Right cardiac atrium (tissue), 5 donors: ENCODE results near the gene THRB. TPM values are rescaled to one million over a fixed set of nuclear protein-coding genes. Genes with fewer than 3 reads are reported as not detected.

Experiments
- ATAC-seq, 2 donors: fragments of 200-7000 bp; cut with Tn5 transposase; one replicate each; pipeline versions ENCODE4 v1.8.0 to v1.9.1; 2020; ENCODE audit warnings: moderate library complexity in 2 of 2, mild to moderate bottlenecking in 1 of 2
- DNase-seq, 3 donors: peaks; one replicate each; pipeline ENCODE4 v3.0.0-alpha.2; 2020
- H3K27ac ChIP-seq: one replicate; pipeline ENCODE4 v1.5.1; 2013; ENCODE audit warnings: mild to moderate bottlenecking, low read length, control low read depth, moderate library complexity
- H3K27me3 ChIP-seq: one replicate; pipeline ENCODE4 v1.6.1; 2013; ENCODE audit not compliant: control insufficient read depth, insufficient read depth
- H3K4me1 ChIP-seq: one replicate; pipeline ENCODE4 v1.6.1; 2013; ENCODE audit warnings: low read length; ENCODE audit not compliant: control insufficient read depth, insufficient read depth
- H3K4me3 ChIP-seq: one replicate; pipeline ENCODE4 v1.5.1; 2013; ENCODE audit warnings: low read length, control low read depth
- H3K9me3 ChIP-seq: one replicate; pipeline ENCODE4 v1.6.1; 2013; ENCODE audit warnings: low read length; ENCODE audit not compliant: control insufficient read depth
- WGBS: extraction: QIAGEN DNeasy Blood & Tissue Kit; methylation state at CpG from one replicate; pipeline ENCODE4 v1.1.7; 2013; 5-methylcytosine and 5-hydroxymethylcytosine counted together
- intact Hi-C, 4 donors: fragments of 100-400 bp; cut with DNase I; formaldehyde crosslinking; loops; one replicate each; pipeline versions ENCODE4 v1.11.0 to v1.14.0; 2022 to 2023
- polyA plus RNA-seq: library from polyadenylated mRNA; stranded (reverse); fragments of 200-250 nt; gene quantifications from one replicate; pipeline ENCODE4 v1.2.3, GENCODE V29; 2013
- total RNA-seq, 4 donors: library from RNA; stranded (reverse); fragmentation: NEBNext Ultra II Directional; extraction: Animal tissue kit (Norgen Biotek cat#: 25700); gene quantifications; one replicate each; pipeline ENCODE4 v1.2.1, GENCODE V29; 2021
- donor health status: healthy with polysubstance abuse.
- donor health status: DM: no; HTN: yes; CAD: no.
- donor health status: DM: no; HTN: no; CAD: no.
- donor health status: DM: no; HTN: yes; CAD: no; lungs with severe emphysema.
- donor health status: DM: yes; HTN: yes; CAD: no.

Gene THRB
- total and polyA plus RNA-seq, 5 donors, result 5.3 to 25.0 (median 18.5) TPM

- intact Hi-C loops, result no loop called here
- Histone ChIP-seq H3K4me1 (no peaks in the 10 kb centered on the region), H3K9me3 (no peaks in the 10 kb centered on the region), H3K27me3 (no peaks in the 10 kb centered on the region), H3K27ac (no peak overlapping the region), H3K4me3 (no peak overlapping the region)
- DNase-seq (no peak), ATAC-seq (peak in 1 of 2 donors; percentile 52)
- WGBS, result 27% methylated on average over 1 of the region's 1 CpG
Observed at GRCh38 chr3:24363242-24363641, 131.4 kb downstream of the THRB start.

GRCh38 chr3:24361623-24362022 lies 133.0 kb downstream of the THRB start:
- no peaks in the 10 kb centered on the region for H3K9me3 ChIP-seq
- no peaks in the 10 kb centered on the region for H3K27me3 ChIP-seq
- H3K27ac ChIP-seq, result no peak overlapping the region
- DNase-seq (no peak), ATAC-seq (no peak)
- intact Hi-C loops, result no loop called here
- H3K4me3 ChIP-seq, result no peak overlapping the region
- no peaks in the 10 kb centered on the region for H3K4me1 ChIP-seq
- WGBS, result 82% methylated on average over 2 of the region's 2 CpGs

GRCh38 chr3:24360957-24361356 lies 133.7 kb downstream of the THRB start:
- Histone ChIP-seq H3K27ac (no peak overlapping the region), H3K9me3 (no peaks in the 10 kb centered on the region), H3K4me3 (no peak overlapping the region), H3K27me3 (no peaks in the 10 kb centered on the region), H3K4me1 (no peaks in the 10 kb centered on the region)
- ATAC-seq (no peak), DNase-seq (no peak)
- intact Hi-C loops, result no loop called here

- DNase-seq (no peak), ATAC-seq (no peak)
- 74% methylated on average over 5 of the region's 5 CpGs for WGBS
- Histone ChIP-seq H3K27me3 (no peaks in the 10 kb centered on the region), H3K9me3 (no peaks in the 10 kb centered on the region), H3K27ac (no peak overlapping the region), H3K4me3 (no peak overlapping the region), H3K4me1 (no peaks in the 10 kb centered on the region)
- intact Hi-C loops, result no loop called here
Observed at GRCh38 chr3:24359645-24360462, 134.8 kb downstream of the THRB start.

- WGBS, result 84% methylated on average over 1 of the region's 1 CpG
- no peak for ATAC-seq
- Histone ChIP-seq H3K4me1 (no peaks in the 10 kb centered on the region), H3K9me3 (no peaks in the 10 kb centered on the region), H3K27me3 (no peaks in the 10 kb centered on the region), H3K4me3 (no peak overlapping the region), H3K27ac (no peak overlapping the region)
- intact Hi-C loops, result no loop called here
- DNase-seq, result no peak
Observed at GRCh38 chr3:24359102-24359501, 135.5 kb downstream of the THRB start.

- no peak for ATAC-seq
- no peak for DNase-seq
- Histone ChIP-seq H3K9me3 (no peaks in the 10 kb centered on the region), H3K4me3 (no peak overlapping the region), H3K27me3 (no peaks in the 10 kb centered on the region), H3K4me1 (no peaks in the 10 kb centered on the region), H3K27ac (no peak overlapping the region)
- 73% methylated on average over 6 of the region's 6 CpGs for WGBS
- intact Hi-C loops, result no loop called here
Observed at GRCh38 chr3:24357635-24358034, 137.0 kb downstream of the THRB start.

- ATAC-seq, result no peak
- DNase-seq, result no peak
- H3K4me3 ChIP-seq, result no peak overlapping the region
- H3K4me1 ChIP-seq, result peaks cover 3% of the 10 kb centered on the region
- intact Hi-C loops, result no loop called here
- H3K9me3 ChIP-seq, result no peaks in the 10 kb centered on the region
- H3K27ac ChIP-seq, result no peak overlapping the region
- no peaks in the 10 kb centered on the region for H3K27me3 ChIP-seq
Observed at GRCh38 chr3:24355806-24356205, 138.8 kb downstream of the THRB start.

GRCh38 chr3:24354230-24354629 lies 140.4 kb downstream of the THRB start:
- Histone ChIP-seq H3K4me3 (no peak overlapping the region), H3K4me1 (peaks cover 3% of the 10 kb centered on the region)
- ATAC-seq, result no peak

GRCh38 chr3:24352893-24353553 lies 141.6 kb downstream of the THRB start:
- ATAC-seq, result no peak
- intact Hi-C loops, result no loop called here
- H3K27ac ChIP-seq, result no peak overlapping the region

More at GRCh38 chr3:24354230-24354629, 140.4 kb downstream of the THRB start:
- no peaks in the 10 kb centered on the region for H3K9me3 ChIP-seq
- no peak for DNase-seq
- no peak overlapping the region for H3K27ac ChIP-seq
- intact Hi-C loops, result no loop called here
- no peaks in the 10 kb centered on the region for H3K27me3 ChIP-seq

GRCh38 chr3:24351779-24352469 lies 142.7 kb downstream of the THRB start:
- Histone ChIP-seq H3K27ac (peak overlapping the region; percentile 36), H3K9me3 (no peaks in the 10 kb centered on the region), H3K27me3 (no peaks in the 10 kb centered on the region), H3K4me1 (peaks cover 3% of the 10 kb centered on the region), H3K4me3 (no peak overlapping the region)
- peak; percentile 94 to 98 for ATAC-seq
- peak in 2 of 3 donors; percentile 29 to 44 for DNase-seq
- intact Hi-C loops, result no loop called here
- WGBS, result 27% methylated on average over 4 of the region's 4 CpGs

More at GRCh38 chr3:24352893-24353553, 141.6 kb downstream of the THRB start:
- H3K4me3 ChIP-seq, result no peak overlapping the region
- 84% methylated on average over 3 of the region's 3 CpGs for WGBS
- no peaks in the 10 kb centered on the region for H3K9me3 ChIP-seq
- no peaks in the 10 kb centered on the region for H3K27me3 ChIP-seq
- H3K4me1 ChIP-seq, result peaks cover 3% of the 10 kb centered on the region
- DNase-seq, result no peak

GRCh38 chr3:24349367-24350019 lies 145.2 kb downstream of the THRB start:
- WGBS, result 89% methylated on average over 1 of the region's 1 CpG
- ATAC-seq, result no peak
- no peak overlapping the region for H3K27ac ChIP-seq
- no peak overlapping the region for H3K4me3 ChIP-seq
- no peak for DNase-seq
- intact Hi-C loops, result no loop called here
- no peaks in the 10 kb centered on the region for H3K9me3 ChIP-seq
- no peaks in the 10 kb centered on the region for H3K27me3 ChIP-seq
- peaks cover 3% of the 10 kb centered on the region for H3K4me1 ChIP-seq
